NOMO-1 treated with DMSO at 0.1 percent for 48 hours (cell line): ENCODE measurements around the gene CCR7.
"Not testable (repeated sequence)": the region's sequence is repeated elsewhere in the genome, so short reads cannot be mapped to it uniquely, and the experiment has no call there.

Source experiments
- DNase-seq: peaks from one replicate; lab custom pipeline; 2025; ENCODE audit not compliant: unreplicated experiment; lab: John Stamatoyannopoulos, UW

The CCR7 gene

GRCh38 chr17:40597556-40598300, 32.5 kb upstream of the CCR7 start:
- DNase-seq = no peak

DNA sequence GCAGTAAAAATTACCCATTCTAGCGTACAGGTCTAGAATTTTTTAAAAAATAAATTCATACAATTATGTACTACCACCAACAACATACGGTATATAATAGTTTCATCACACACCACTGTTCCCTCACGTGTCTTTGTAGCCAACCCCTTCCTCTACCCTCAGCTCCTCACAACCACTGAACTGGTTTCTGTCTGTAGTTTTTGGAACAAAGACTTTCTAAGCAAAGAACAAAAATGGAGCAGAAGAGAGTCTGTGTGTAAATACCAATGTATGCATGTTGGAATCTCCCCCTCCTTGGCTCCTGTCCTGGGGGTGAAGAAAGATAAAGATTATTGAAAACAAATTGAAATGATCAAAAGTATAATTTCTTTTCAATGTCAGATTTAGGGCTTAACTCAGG, 31.9 kb upstream of the CCR7 start:
- no peak for DNase-seq

DNA sequence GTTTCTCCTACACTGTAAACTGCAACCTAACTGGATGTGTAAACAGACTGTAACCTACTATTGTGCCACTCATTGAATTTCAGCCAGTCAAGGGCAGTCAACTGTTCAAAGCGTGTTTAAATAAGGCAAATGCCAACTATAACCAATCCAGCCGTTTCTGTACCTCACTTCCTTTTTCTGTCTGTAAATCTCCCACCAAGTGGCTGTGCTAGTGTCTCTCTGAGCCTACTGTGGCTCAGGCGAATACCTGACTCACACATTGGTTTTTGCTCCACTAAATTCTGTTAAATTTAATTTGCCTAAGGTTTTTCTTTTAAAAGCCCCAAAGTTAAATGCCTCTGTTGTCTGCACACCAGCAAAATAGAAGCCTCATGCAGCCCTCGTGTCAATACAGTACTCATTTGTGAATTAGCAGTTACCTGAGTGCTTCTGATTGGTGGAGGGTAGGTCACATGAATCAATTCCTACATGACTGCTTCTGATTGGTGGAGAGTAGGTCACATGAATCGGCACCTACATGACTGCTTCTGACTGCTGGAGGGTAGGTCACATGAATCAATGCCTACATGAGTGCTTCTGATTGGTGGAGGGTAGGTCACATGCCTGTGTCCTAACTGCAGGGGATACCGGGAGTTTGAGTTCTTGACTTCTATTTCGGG, 31.1 kb upstream of the CCR7 start:
- DNase-seq = peak; percentile 86

GRCh38 chr17:40590742-40591141, 25.5 kb upstream of the CCR7 start:
- DNase-seq = no peak

GRCh38 chr17:40588552-40588951, 23.3 kb upstream of the CCR7 start:
- no peak for DNase-seq

DNA sequence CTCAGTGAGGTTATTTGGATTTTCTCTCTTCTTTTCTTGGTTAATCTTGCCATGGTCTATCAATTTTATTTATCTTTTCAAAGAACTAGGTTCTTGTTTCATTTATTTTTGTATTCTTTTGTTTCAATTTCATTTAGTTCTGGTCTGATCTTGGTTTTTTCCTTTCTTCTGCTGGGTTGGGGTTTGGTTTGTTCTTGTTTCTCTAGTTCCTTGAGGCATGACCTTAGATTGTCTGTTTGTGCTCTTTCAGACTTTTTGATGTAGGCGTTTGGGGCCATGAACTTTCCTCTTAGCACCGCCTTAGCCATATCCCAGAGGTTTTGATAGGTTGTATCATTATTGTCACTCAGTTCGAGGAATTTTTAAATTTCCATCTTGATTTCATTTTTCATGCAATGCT, 21.0 kb upstream of the CCR7 start:
- not testable (repeated sequence) for DNase-seq

DNA sequence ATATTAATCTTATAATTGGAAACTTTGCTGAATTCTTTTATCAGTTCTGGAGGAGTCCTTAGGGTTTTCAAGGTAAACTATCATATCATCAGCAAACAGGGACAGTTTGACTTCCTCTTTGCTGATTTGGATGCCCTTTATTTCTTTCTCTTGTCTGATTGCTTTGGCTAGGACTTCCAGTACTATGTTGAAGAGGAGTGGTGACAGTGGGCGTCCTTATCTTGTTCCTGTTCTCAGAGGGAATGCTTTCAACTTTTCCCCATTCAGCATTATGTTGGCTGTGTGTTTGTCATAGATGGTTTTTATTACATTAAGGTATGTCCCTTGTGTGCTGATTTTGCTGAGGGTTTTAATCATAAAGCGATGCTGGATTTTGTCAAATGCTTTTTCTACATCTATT, 19.7 kb upstream of the CCR7 start:
- DNase-seq = not testable (repeated sequence)

DNA sequence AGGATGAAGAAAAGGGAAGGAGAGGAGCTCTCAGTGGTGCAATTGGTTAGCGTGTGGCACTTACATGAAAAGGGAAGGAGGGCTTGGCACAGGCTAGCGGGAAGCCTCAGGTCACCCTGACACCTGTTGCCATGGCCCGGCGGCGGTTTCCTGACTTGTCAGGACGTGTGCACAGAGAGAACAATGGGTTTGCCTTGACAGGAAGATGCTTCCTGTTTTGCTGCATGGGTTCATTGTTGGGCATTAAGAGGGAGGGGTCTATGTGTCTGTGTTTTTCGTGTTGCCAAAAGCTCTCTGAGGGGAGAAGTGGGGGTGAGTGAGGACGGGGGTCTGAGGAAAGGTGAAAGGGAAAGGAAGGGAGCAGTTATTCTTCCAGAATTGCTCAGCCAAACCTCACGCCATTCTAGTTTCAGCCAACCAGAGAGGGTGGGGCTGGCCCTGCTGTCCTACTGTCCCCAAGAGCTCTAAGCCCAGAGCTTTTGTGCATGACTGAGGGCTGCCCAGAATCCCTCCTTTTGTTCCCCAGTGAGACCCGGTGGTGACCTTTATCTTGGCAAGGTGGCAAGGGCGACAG, 17.1 kb upstream of the CCR7 start:
- DNase-seq = peak; percentile 78

DNA sequence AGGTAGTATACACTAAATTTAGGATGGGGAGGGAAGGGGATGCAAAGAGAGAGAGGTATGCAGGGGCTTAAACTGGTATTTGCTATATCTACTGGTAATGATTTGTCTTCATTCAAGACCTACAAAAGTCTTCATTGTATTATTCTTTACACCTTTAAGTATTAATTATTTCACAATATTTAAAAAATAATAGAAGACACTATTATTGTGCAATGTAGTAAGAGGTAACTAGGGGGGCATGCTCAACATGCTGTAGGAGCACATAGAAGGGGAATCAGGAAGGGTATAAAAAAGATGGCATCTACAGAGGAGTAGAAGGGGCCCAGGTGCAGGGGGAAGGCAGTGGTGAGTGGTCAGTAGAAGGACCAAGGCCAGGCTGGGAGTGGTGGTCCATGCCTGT, 14.9 kb upstream of the CCR7 start:
- no peak for DNase-seq

DNA sequence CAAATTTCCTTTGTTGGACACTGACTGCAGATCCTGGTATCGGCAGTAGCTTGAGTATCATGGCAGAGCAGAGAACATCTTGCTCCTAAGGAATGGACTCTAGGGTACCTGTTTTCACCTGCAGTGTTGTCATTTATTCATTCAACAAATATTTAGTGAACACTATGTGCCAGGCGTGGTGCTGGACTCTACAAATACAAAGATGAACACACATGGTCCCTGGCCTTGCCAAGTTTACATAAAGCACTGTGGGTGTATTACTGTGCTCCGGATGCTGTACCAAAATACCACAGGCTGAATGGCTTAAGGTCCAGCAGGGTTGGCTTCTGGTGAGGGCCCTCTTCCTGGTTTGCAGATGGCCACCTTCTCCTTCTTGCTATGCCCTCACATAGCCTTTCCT, 14.2 kb upstream of the CCR7 start:
- no peak for DNase-seq

DNA sequence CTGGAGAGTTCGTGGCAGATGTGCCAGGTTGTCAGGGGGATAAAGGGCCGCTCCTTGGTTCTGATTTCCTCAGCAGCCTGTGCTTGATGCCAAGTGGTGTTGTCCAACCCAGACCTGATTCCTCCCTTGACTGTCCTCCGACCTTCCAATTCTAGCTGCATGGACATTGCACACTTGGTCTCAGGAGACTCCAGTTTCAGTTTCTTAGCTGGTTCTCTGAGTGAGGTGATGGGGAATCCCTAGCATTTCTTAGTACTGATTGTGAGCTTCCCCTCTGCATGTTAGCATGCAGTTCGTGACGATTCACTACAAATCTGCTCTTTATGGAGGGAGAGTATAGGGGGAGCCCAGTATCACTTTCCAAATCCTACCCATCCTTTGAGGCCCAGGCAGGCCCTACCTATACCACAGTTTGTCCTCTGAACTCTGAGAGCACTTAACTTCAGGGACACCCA, 12.4 kb upstream of the CCR7 start:
- no peak for DNase-seq

DNA sequence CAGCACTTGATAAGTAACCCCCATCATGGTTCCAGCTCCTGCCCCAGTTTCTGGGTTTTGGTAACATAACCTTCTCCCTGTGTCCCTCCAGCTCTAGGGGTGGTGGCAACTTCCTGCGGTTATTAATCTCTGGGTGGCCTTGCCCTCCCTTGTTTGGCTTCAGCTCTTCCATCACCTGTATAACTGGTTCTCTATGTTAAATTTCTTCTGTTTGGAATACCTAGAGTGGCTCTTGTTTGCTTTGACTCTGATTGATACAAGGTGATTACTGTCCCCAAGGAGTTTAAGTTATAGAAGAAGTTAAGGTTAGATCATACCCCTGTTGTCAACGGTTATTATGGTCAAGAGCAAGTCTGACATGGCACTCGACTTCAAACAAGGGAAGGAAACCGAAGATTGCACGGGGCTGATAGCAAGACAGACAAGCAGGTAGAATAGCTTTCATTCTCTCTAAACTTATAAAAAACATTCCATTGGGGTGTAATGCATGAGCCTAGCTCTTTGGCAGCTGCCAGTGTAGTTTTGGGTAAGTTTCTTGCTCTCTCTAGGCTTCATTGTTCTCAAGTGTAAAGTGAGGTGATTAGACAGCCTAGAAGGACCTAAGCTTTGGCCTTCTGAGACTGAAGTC, 11.0 kb upstream of the CCR7 start:
- no peak for DNase-seq

- DNase-seq = no peak
These were observed 9.0 kb upstream of the CCR7 start for GRCh38 chr17:40574292-40574691.

DNA sequence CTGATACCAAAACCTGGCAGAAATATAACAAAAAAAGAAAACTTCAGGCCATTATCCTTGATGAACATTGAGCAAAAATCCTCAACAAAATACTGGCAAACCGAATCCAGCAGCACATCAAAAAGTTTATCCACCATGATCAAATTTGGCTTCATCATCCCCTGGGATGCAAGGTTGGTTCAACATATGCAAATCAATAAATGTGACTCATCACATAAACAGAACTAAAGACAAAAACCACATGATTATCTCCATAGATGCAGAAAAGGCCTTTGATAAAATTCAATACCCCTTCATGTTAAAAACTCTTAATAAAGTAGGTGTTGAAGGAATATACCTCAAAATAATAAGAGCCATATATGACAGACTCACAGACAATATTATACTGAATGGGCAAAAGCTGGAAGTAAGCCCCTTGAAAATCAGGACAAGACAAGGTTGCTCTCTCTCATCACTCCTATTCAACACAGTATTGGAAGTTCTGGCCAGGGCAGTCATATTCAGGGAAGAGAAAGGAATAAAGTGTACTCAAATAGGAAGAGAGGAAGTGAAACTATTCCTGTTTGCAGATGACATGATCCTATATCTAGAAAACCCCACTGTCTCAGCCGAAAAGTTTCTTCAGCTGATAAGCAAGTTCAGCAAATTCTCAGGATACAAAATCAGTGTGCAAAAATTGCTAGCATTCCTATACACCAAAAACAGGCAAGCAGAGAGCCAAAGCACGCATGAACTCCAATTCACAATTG, 7.1 kb upstream of the CCR7 start:
- peak; percentile 9 for DNase-seq

GRCh38 chr17:40568074-40568836, 3.0 kb upstream of the CCR7 start:
- DNase-seq = no peak

DNA sequence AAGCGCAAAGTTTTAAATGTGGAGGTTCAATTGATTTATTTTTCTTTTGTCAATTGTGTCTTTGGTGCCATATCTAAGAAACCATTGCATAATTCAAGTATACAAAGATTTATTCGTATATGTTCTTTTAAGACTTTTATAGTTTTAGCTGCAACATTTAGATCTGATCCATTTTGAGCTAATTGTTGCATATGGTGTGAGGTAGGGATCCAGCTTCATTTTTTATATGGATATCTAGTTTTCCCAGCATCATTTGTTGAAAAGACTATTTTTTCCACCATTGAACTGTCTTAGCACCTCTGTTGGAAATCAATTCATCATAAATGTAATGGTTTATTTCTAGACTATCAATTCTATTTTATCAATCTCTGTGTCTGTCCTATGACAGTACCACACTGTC, 2.1 kb upstream of the CCR7 start:
- no peak for DNase-seq

- DNase-seq = no peak
These were observed 617 bp upstream of the CCR7 start for GRCh38 chr17:40565769-40566409.

DNA sequence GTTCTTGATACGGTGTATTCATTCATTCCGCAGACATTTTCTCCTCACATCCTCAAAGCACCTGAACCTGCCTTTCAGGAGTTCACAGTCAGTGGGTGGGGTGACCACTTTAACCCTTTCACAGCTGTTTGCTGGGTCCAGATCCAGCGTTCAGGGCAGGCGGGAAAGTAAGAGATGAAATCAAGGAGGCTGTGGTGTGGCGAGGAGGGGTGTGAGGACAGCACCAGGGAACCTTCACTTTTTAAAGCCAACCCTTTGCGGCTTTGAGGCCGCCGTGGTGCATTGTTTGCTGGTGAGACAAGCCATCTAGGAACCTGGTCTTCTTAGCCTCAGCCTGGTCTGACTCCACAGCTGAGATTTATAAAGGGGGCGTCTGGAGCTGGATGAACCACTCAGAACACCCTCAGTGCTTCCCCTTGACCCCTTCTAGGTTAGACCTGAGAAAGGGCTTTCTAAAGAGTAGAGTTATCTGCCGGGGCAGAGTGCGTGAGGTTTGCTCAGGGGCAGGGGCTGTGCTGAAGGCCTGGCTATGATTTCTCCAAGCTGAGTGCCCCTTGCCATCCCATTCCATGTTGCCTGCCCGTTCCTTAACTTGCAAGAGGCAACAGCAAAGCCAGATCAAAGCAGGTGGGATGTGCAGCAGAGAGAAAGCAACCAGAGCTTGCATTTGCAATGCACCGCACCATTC, 933 bp downstream of the CCR7 start:
- DNase-seq = no peak
